Hematopoietic multipotent progenitor cell treated with erythropoietin and hydrocortisone succinate and interleukin-3 and kit ligand, for 8 days (in vitro differentiated cells): ENCODE data around the gene MAP2.
"Not testable (repeated sequence)": the region's sequence is repeated elsewhere in the genome, so short reads cannot be mapped to it uniquely, and the experiment has no call there.

Experiments used
- DNase-seq: peaks from one replicate; pipeline ENCODE4 v3.0.0-alpha.2; 2015

The MAP2 gene

DNA sequence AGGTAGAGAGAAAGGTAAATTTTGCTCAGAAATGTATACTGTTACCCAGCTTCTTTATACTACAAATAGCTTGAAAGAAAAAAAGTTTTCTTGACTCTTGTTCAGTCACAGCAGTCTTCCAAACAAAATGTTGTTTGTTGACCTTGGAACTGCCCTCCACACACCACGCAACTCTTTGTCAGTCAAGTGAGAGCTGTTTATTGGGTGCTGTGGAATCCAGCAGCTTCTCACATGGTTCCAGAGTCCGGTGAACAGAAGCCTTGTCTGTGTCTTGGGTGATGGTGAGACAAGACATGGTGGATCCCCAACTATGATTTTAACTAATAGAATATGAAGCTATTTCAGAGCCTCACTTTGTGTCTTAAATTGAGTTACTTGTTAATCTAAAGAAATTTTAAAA lies 112.5 kb downstream of the MAP2 start:
- no peak for DNase-seq

DNA sequence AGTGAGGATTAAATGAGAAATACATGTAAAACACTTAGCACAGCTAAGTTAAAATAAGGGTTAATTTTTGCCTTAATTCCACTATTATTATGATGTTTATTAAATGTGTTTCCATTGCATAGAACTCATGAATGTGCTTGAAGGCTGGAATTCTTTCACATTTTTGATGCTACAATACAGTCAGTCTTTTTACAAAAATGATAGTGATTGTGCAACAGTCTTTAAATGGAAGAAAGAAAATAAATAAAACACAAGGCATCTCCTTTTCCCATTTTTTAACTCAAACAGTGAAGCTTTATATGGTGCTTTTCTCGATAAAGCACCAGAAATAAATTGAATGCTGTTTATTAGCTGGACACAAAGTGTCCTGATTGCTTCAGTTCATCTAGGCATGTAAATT lies 123.9 kb downstream of the MAP2 start:
- DNase-seq, result no peak

DNA sequence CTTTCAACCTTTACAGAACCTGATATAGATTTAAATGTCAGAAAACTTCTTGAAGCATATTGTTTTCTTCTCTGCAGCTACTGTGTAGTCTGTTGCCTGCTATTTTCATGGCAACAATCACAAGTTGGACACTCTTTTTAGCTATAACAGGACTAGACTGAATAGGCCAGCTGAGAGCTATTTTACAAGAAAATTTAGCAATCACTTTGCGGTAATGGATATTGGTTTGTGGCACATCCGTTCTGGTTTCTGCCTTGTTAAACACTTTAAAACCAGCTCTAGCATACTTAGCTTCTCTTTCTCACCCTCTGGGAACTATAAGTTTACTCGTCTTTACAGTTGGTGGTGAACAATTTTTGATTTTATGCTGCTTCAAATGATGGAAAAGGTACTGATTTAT lies 125.7 kb downstream of the MAP2 start:
- no peak for DNase-seq

DNA sequence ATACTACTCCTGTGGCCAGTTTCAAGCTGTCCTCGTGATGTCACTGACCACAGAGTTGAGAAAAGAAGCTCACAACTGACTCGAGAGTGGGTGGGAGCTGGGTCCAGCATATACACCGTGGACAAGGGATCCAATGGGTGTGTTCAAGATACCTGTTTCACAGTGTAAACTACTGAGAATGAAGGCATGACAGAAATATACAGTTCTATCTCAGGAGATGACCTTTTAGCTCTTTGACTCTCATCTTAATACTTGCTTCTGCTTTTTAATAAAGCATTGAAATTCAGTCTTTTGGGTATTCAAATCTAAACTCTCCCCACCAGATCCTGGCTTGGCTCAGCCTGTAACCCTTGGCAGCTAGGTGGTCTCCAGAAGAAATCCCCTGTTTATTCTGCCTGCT lies 130.1 kb downstream of the MAP2 start:
- DNase-seq, result no peak

DNA sequence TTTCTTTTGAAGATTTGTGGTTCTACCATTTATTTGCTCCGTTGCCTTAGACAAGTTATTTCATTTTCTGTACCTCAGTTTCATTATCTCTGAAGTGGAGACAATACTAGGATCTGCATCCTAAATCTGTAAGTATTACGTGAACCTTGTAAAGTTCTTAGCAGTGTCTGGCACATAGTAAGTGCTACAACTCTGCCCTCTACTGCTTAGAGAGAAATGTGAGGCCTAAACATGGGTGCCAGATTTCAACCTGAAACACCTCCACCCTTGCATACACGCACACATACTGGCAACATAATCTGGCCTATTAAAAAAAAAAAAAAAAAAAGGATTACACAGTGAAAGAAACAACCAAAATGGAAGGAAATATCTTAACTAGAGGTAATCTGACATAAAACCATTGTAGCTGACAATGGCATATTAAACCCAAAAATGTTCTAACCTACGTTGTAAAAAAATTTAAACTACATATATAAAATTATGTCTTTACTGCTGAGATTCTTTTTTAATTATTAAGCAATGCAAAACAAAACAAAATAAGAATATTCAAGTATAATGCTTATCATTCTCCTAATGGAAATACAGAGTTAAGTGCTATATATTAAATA lies 132.6 kb downstream of the MAP2 start:
- DNase-seq, result peak; percentile 4

DNA sequence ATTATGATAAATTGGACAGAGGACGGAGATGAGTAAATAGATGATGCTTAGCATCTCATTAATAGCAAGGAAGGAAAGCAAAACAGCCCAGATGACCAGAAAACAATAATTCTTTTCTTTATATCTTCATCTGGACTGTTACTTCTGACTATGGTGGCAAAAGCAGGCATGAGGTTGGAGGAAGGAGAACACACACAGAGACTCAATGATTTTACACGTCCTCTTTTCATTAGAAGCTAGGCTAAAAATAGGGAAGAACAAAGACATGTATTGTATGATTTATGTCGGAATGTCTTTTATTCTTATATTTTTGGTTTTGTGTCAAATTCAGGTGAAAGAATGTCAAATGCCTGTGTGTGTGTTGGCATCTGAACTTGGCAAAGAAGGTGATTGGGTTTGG lies 137.1 kb downstream of the MAP2 start:
- DNase-seq, result no peak

DNA sequence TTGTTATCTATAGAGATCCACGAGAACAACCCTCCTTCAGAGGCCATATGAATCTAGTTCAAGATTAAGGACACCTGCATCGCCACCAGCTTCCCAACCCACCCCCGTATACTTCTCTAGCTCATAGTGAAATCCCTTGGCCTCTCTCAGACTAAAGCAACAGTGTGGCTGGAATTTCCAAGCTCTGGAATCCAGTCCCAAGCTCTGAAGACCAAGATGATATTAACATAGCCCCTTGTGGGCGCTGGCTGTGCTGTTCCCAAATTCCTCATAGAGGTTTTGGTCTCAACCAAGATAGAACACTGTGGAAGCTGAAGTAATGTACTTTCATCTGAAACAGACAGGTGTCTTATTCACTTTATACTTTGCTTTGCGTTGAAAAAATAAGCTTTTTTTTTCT lies 139.6 kb downstream of the MAP2 start:
- DNase-seq, result no peak

DNA sequence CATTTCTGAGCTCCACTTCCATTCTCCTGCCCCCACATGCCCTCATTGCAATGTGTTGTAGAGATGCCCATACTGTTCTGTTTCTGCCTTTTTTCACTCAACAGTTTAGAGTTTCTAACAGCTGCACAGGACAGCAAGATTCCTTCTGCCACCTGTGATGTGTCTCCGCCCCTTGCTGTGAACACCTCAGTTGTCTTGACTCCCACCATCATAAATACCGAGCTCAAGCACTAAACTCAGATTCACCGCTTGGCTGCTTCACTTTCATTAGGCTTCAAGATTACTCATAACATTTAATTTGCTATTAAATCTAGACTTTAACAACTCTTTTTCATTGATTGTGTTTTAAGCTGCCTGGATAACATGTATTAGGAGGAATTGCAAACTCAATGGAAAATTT lies 141.0 kb downstream of the MAP2 start:
- DNase-seq, result no peak

DNA sequence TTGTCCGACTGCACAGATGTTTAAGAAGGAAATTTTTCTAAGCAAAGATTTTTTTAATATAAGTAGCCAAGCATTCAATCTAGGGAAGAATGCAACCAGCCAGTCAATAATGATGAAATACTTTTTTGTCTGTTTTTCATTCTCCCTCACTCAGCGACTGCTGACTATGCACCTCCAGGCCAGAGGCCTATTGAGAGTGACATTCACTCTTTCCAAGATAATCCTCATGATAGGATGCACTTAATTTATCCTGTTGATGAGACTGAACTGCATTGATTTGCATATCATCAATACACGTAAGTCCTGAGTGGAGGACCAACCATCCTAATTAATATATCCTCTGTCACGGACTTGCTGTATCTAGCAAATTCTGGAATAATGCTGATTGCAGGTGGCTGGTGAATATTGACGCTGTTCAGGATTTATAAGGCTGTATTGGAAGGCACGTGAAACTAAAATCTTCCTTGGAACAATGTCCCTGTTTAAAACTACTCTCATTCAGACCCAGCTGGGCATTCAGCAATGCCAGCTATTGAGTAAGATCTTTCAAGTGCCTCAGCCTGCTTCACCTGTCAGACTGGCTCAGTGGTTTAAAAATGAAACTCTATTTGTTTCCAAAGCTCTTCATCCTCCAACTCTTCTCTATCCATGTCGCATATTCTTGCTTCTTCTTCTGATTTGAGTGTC lies 142.2 kb downstream of the MAP2 start:
- DNase-seq, result no peak

DNA sequence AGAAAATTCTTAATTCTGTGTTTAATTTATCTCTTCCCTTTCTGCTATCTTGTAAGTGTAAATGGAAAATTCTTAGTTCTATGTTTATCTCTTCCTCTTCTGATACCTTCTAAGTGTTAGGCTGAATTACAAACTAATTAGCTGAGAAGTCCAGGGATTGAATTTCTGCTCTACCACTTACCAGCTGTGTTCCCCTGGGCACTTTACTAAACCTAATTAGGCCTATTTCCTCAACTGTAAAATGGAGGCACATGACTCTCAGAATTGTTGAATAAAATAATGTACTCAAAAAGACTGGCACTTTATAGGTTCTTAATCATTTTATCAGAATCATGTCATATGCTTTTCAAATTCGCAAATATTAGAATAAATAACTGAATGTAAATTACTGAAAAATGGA lies 146.3 kb downstream of the MAP2 start:
- DNase-seq, result no peak

DNA sequence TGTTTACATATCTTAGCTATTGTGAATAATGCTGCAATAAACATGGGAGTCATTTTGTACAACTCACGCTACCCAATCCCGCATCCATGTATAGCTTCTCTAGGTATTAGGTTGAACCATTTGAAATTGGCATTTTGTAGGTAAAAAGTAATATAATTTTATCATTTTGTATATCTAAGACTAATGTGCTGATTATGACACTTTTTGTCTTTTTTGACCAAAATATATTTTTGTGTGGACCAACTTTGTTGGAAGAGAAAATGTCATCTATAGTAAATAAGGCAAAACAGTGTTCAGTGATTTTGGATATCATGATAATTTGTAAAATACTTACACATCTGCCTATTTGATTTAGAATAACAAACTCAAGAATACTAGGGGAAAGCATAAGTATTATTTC lies 150.7 kb downstream of the MAP2 start:
- no peak for DNase-seq

DNA sequence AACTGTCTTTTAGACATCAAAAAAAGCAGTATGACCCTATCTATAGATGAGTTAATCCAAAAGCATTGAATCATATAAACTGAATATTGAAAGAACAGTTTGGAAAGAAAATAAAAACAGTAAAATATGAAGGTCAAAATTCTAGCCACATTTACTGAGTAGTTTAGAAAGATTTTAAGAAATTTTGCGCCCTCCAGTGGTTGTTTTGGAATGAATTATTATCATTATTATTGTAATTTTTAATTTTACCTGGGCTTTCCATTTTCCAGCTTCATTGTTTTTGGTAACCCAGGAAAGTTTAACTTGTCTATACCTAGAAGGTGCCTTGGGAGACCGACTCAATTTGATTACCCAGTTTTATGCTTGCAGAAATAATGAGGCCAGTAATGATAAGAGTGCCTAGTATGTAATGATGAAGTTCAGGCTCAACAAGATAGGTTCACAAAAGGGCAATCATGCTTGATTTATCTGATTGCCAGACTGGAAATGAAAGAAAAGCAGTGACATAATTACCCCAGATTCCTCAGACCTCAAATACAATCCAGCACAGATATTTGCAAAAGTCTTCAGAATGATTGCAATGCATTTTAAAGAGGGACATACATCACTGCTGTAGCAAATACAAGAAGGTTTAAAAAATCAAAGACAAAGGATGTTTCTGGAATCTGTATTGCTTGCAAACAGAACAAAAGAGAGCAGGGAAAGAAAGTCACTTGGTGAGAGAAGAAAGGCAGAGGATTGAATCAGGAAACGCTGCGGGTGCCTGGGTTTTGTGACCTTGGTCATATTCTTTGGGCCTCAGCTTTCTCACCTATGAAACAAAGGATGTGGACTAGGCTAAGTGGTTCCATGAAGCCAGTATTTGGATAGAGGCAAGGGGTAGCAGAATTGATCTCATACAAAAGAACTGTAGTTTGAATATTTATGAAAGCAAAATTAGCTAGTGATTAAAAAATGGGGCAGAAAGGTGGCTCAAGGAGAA lies 153.8 kb downstream of the MAP2 start:
- peak; percentile 32 for DNase-seq

DNA sequence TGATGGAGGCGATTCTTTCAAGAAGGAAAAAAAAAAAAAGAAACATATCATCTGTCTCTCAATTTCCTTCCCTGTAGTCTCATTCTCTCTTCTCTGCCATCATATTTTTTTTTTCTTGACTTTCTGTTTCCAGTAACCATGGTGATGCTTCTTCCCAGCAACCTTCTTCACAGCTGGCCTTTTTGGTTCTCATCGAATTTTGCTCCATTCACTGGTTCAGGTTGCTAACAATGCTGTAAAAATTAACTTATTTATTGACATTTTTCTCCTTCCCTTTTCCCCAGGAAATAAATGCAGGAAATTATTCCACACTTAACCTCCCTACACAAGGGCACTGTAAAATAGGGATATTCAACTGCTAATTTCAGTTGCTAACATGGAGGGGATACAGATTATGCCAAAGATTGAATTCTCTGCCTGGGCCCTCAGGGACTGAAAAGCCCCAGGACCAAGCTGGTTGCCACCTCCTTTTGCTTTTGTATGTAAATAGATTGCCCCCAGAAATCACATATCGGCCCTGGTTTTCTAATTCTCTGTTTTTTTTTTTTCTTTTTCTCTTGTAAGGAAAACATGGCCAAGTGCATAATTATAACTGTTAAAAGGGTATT lies 154.7 kb downstream of the MAP2 start:
- no peak for DNase-seq

DNA sequence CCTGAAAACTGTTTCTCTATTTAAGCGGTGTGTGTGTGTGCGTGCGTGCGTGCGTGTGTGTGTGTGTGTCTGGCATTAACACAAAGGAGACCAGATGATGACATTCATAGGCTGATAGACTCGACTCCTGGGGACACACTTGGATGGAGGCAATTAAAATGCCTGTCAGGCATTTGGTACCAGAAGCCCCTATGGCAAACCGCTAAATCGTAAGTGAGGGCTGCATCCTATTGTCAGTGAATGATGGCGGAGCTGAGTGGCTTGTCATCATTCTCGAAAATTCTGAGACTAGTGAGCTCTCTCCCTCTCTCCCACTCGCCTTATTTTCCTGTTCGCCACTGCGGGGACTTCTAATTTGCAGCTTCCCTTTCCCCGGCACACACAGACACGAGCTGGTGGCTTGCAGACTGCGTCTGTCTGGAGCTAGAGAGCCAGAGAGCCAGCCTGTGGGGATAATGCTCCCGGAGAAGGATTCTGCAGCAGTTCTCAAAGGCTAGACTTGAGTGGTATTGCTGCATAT lies 155.4 kb downstream of the MAP2 start:
- no peak for DNase-seq

DNA sequence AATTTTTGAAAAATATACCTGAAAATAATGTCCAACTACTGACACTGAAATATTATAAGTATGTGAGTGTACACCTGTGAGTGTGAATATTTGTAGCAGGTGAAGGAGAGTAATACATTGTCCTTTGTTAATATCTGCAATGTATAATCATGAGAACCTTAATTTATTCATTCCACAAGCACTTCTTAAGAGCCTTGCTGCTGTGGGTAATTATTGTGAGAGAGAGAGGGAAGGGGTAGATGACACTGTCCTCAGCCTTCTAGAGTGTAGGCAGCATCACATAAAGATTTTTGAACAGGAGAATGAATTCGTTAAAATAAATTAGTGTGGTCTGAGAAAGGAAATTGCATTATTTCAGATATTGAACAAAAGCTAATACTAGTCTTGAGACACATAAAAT lies 157.2 kb downstream of the MAP2 start:
- DNase-seq, result no peak

DNA sequence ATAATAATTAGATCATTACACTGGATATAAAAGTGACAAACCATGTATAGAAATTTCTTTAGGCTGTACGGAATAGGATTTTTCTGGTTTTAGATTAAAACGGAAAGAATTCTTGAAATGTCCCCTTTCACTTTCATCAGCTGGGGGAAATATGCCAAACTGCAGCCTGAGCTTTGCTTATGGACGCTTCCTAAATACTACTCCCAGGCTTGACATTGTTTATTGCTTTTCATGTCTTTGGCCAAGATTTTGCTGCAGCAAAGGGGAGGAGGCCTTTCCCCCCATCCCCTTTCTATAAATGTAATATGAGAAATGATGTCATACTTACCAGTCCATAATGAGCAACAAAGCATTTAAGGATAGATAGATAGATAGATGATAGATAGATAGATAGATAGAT lies 158.4 kb downstream of the MAP2 start:
- no peak for DNase-seq

DNA sequence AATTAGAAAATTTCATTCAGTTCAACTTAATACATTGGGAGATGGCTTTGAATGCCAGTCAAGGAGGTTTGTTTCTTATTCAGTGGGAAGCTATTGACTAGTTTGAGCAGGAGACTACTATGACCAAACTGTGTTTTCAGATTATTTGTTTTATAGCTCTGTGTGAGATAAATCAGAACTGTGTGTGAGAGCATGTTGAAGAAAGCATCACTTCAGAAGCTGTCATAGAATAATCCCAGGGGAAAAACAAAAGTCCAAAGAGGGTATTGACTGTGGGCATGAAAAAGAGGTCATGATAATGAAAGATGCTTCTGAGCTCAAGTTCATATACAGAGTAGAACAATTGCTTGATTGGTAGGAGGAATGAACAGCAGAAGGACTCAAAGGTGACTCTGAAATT lies 160.6 kb downstream of the MAP2 start:
- DNase-seq, result no peak

DNA sequence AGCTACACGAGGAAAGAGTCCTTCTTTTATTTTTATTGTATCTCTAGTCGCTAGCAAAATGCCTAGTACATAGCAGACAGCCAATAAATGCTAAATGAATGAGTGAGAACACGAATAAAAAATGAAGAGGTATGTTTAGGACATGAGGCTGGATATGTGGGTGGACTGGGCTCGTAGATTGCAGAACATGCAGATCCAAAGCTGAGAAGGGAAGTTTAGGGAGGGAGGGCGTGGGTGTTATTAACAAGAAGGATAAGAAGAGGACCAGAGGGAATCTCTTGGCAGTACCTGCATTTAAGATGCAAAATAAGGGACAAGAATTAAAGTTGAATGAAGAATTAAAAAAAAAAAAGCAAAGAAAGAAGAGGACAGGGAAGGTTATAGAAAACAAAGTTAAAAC lies 161.1 kb downstream of the MAP2 start:
- no peak for DNase-seq

DNA sequence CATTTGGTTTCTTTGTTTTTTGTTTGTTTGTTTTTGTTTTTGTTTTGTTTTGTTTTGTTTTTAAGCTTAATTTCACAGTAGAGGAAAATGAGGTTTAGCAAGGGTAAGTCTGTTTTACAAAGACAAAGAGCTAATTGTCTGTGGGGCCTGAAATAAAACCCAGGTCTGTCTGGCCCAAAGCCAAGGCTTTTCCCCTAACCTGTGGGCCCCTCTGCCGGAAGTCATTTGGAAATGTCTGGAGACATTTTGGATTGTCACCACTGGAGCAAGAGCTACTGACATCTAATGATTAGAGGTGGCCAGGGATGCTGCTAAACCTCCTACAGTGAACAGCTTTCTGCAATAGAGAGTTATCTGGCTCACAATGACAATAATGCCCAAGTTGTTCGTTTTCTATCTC lies 167.2 kb downstream of the MAP2 start:
- no peak for DNase-seq

DNA sequence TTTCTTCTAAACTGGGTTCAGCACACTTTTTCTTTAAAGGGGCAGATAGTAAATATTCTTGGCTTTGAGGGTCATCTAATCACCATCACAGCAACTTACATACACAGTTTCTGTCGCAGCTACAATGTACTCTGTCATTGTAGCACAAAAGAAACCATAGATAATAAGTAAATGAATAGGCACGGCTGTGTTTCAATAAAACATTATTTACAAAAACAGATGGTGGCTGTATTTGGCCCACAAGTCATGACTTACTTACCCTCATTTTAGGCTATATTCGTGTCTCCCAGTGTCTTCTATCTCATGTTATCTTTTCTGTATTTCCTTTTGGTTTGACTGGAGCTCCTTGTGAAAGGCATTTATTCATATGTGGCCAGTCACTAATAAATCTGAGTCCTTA lies 168.3 kb downstream of the MAP2 start:
- DNase-seq, result no peak

DNA sequence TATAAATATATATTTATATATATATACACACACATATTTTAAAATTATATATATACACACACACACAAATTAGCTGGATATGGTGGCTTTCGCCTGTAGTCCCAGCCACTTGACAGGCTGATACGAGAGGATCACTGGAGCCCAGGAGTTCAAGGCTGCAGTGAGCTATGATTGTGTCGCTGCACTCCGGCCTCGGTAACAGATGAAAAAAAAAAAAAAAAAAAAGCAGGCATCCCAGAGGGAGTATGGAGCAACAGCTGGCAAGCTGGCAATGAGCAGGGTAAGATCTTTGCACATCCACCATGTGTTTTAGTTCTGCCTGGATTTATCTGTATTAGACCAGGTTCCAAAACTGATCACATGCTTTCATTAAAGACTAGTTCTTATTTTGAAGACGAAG lies 170.1 kb downstream of the MAP2 start:
- no peak for DNase-seq

DNA sequence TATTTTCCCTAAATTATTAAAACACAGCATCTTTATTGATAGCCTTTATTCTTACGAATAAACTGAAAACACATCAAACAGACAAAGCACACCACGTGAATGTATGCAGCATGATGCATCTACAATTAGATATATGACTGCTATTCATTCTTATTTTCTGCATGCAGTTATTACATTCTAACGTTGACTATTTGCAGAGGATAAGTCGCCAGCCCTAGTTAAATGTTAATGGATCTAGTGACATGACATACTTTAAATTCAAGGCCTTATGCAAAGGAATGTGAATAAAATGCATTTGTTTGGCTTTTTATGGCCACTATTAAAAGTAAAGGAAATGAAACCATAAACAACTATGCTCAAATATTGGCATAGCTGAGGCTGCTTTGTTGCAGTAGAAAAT lies 172.4 kb downstream of the MAP2 start:
- no peak for DNase-seq

DNA sequence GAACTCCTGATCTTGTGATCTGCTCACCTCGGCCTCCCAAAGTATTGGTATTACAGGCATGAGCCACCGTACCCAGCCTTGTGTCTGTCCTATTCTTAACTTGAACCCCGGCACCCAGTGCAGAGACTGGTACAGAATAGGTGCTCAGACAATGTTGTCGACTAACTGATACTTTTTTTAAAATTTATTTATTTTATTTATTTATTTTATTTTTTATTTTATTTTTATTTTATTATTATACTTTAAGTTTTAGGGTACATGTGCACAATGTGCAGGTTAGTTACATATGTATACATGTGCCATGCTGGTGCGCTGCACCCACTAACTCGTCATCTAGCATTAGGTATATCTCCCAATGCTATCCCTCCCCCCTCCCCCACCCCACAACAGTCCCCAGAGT lies 174.4 kb downstream of the MAP2 start:
- DNase-seq, result not testable (repeated sequence)
